ENCODE data around the gene PCCB. TPM values are rescaled to one million over a fixed set of nuclear protein-coding genes. Genes with fewer than 3 reads are reported as not detected.
A peak's percentile ranks its signal among the peaks of the same experiment; 100 is the strongest.

Gene PCCB
- total RNA-seq, 1 donor from 2014 or later, result 63.6 TPM

GRCh38 chr3:136293279-136293678 is 43.1 kb downstream of the PCCB start:
- TF ChIP-seq CTCF (IDR thresholded peaks at IDR 0.05; ENCODE audit: insufficient read depth, low read length, poor library complexity, severe bottlenecking), result no peak
- no peak for DNase-seq (ENCODE audit: low read depth)
- Histone ChIP-seq H3K27me3 (ENCODE audit: control insufficient read depth, insufficient read depth, low read length) (no peaks in the 10 kb centered on the region), H3K4me3 (ENCODE audit: low read depth, low read length) (no peak overlapping the region), H3K36me3 (ENCODE audit: control insufficient read depth, insufficient read depth, low read length) (no peaks in the 10 kb centered on the region)

GRCh38 chr3:136294176-136294575 is 44.0 kb downstream of the PCCB start:
- Histone ChIP-seq H3K27me3 (ENCODE audit: control insufficient read depth, insufficient read depth, low read length) (no peaks in the 10 kb centered on the region), H3K4me3 (ENCODE audit: low read depth, low read length) (no peak overlapping the region), H3K36me3 (ENCODE audit: control insufficient read depth, insufficient read depth, low read length) (no peaks in the 10 kb centered on the region)
- no peak for DNase-seq (ENCODE audit: low read depth)
- no peak for TF ChIP-seq CTCF (IDR thresholded peaks at IDR 0.05; ENCODE audit: insufficient read depth, low read length, poor library complexity, severe bottlenecking)

GRCh38 chr3:136296960-136297359 is 46.8 kb downstream of the PCCB start:
- Histone ChIP-seq H3K27me3 (ENCODE audit: control insufficient read depth, insufficient read depth, low read length) (no peaks in the 10 kb centered on the region), H3K4me3 (ENCODE audit: low read depth, low read length) (no peak overlapping the region), H3K36me3 (ENCODE audit: control insufficient read depth, insufficient read depth, low read length) (no peaks in the 10 kb centered on the region)
- no peak for TF ChIP-seq CTCF (IDR thresholded peaks at IDR 0.05; ENCODE audit: insufficient read depth, low read length, poor library complexity, severe bottlenecking)
- no peak for DNase-seq (ENCODE audit: low read depth)

GRCh38 chr3:136297826-136298225 is 47.7 kb downstream of the PCCB start:
- DNase-seq (ENCODE audit: low read depth), result no peak
- TF ChIP-seq CTCF (IDR thresholded peaks at IDR 0.05; ENCODE audit: insufficient read depth, low read length, poor library complexity, severe bottlenecking), result no peak
- H3K36me3 ChIP-seq (ENCODE audit: control insufficient read depth, insufficient read depth, low read length), result no peaks in the 10 kb centered on the region
- H3K4me3 ChIP-seq (ENCODE audit: low read depth, low read length), result no peak overlapping the region
- no peaks in the 10 kb centered on the region for H3K27me3 ChIP-seq (ENCODE audit: control insufficient read depth, insufficient read depth, low read length)

- Histone ChIP-seq H3K36me3 (ENCODE audit: control insufficient read depth, insufficient read depth, low read length) (no peaks in the 10 kb centered on the region), H3K4me3 (ENCODE audit: low read depth, low read length) (no peak overlapping the region), H3K27me3 (ENCODE audit: control insufficient read depth, insufficient read depth, low read length) (no peaks in the 10 kb centered on the region)
- DNase-seq (ENCODE audit: low read depth), result no peak
- no peak for TF ChIP-seq CTCF (IDR thresholded peaks at IDR 0.05; ENCODE audit: insufficient read depth, low read length, poor library complexity, severe bottlenecking)
Measured at GRCh38 chr3:136300444-136300843, 50.3 kb downstream of the PCCB start.

GRCh38 chr3:136305879-136306278 is 55.7 kb downstream of the PCCB start:
- peak; percentile 19 for TF ChIP-seq CTCF (IDR thresholded peaks at IDR 0.05; ENCODE audit: insufficient read depth, low read length, poor library complexity, severe bottlenecking)
- Histone ChIP-seq H3K36me3 (ENCODE audit: control insufficient read depth, insufficient read depth, low read length) (no peaks in the 10 kb centered on the region), H3K27me3 (ENCODE audit: control insufficient read depth, insufficient read depth, low read length) (no peaks in the 10 kb centered on the region), H3K4me3 (ENCODE audit: low read depth, low read length) (no peak overlapping the region)
- no peak for DNase-seq (ENCODE audit: low read depth)
